Activated CD4-positive, alpha-beta T cell treated with anti-CD3 and anti-CD28 coated beads for 36 hours (primary cell): ENCODE results near the gene STPG2. TPM values are rescaled to one million over a fixed set of nuclear protein-coding genes. Genes with fewer than 3 reads are reported as not detected.

Experiments
- ATAC-seq: fragments of 200-7000 bp; cut with Tn5 transposase; one replicate; pipeline ENCODE4 v1.10.0; 2021; ENCODE audit warnings: mild to moderate bottlenecking, moderate library complexity
- CTCF ChIA-PET: fragments of 350-600 bp; sonication (Branson Sonifier 250); formaldehyde crosslinking; loops from one replicate; lab custom pipeline; 2021; ENCODE audit warnings: antibody characterized with exemption; lab: Charles Lee
- POLR2A ChIA-PET: fragments of 350-600 bp; sonication (Branson Sonifier 250); formaldehyde crosslinking; loops from one replicate; lab custom pipeline; 2021; ENCODE audit warnings: antibody characterized with exemption, inconsistent platforms; lab: Charles Lee
- DNase-seq: peaks from one replicate; pipeline ENCODE4 v3.0.0-alpha.2; 2020
- H3K27ac Mint-ChIP-seq: one replicate; pipeline ENCODE4 v1.8.0; 2021; ENCODE audit warnings: mixed read lengths
- H3K27me3 Mint-ChIP-seq: one replicate; pipeline ENCODE4 v1.8.0; 2021; ENCODE audit warnings: mixed read lengths
- H3K36me3 Mint-ChIP-seq: one replicate; pipeline ENCODE4 v1.8.0; 2021; ENCODE audit warnings: low read depth, mixed read lengths
- H3K4me1 Mint-ChIP-seq: one replicate; pipeline ENCODE4 v1.8.0; 2021; ENCODE audit warnings: mixed read lengths
- H3K4me3 Mint-ChIP-seq: one replicate; pipeline ENCODE4 v1.8.0; 2021; ENCODE audit warnings: mild to moderate bottlenecking, moderate library complexity, mixed read lengths
- H3K9me3 Mint-ChIP-seq: one replicate; pipeline ENCODE4 v1.8.0; 2021; ENCODE audit warnings: low read depth, mixed read lengths
- intact Hi-C, 2 experiments: fragments of 100-400 bp; cut with DNase I in 1 of 2; cut with micrococcal nuclease in 1 of 2; formaldehyde crosslinking; loops; one replicate each; pipeline versions ENCODE4 v1.14.2 to v1.15.1; 2022 to 2024; cut with DNase I, micrococcal nuclease
- total RNA-seq, 2 experiments: library from RNA; stranded (reverse); gene quantifications; one replicate each; pipeline ENCODE4 v1.2.3, GENCODE V29; 2021

The STPG2 gene
- total RNA-seq, 2 experiments from 2014 or later: 0.14 to 0.25 TPM

DNA sequence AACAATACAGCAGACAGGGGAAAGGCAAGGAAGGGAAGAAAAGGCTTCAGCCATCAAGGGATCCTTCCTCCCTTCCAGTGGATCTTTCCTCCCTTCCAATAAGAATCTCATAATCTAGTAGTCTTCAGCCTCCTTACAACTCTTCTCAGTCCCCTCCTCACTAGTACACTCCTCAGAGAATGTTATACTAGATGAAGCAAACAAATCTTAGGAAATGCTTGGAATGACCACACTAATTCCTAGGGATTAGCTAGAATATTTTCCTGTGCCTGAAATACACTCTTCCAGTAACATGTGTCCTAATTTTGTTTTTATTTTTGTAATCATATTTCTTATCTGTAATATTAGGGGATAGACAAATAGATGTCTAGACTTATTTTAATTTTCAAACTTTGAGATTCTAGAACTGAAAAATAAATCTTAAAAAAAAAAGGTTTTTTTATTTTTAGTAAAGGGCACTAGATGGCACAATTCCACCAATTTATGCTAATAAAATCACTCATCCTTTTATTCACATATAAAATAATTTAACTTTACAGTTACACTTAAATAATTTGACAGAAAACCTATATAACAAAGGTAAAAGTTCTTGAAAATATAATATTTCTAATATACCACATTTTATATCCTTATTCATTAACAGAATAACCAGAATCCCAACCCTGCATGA lies 7.0 kb upstream of the STPG2 start:
- Mint-ChIP-seq H3K27me3 (peaks cover 2% of the 10 kb centered on the region), H3K36me3 (no peaks in the 10 kb centered on the region), H3K4me3 (no peak overlapping the region), H3K4me1 (peaks cover 6% of the 10 kb centered on the region), H3K27ac (no peak overlapping the region), H3K9me3 (no peaks in the 10 kb centered on the region)
- CTCF ChIA-PET: interaction anchor here (0.7 to 1.1 kb wide), 2 partner anchors 778 to 953 kb away, joined by 3 read pairs; no protein-coding TSS in a partner anchor
- POLR2A ChIA-PET: no interaction called here
- intact Hi-C loops: loop anchor here in 1 of 2 experiments (2.0 to 5.0 kb wide), 3 partner anchors 317 to 1312 kb away; no protein-coding TSS in a partner anchor
- ATAC-seq (no peak), DNase-seq (no peak)

DNA sequence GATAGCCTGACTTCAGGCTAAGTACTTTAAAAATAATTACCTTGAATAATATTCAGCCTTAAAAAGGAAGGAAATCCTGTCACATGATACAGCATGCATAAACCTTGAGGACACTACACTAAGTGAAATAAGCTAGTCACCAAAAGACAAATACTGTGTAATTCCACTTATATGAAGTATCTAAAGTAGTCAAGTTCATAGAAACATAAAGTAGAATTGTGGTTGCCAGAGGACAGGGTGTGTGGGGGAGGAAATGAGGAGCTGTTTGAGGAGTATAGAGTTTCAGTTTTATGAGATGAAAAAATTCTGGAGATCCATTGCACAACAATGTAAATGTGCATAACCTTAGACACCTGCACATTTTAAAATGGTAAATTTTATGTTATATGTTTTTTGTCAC lies 5.6 kb upstream of the STPG2 start:
- Mint-ChIP-seq H3K4me3 (no peak overlapping the region), H3K36me3 (no peaks in the 10 kb centered on the region), H3K9me3 (no peaks in the 10 kb centered on the region), H3K27me3 (peaks cover 2% of the 10 kb centered on the region), H3K4me1 (peaks cover 10% of the 10 kb centered on the region), H3K27ac (no peak overlapping the region)
- ChIA-PET CTCF (no interaction called here), POLR2A (no interaction called here)
- ATAC-seq (peak; percentile 79), DNase-seq (no peak)
- intact Hi-C loops: loop anchor here (5.0 to 10.0 kb wide), 4 partner anchors 256 to 906 kb away; no protein-coding TSS in a partner anchor

DNA sequence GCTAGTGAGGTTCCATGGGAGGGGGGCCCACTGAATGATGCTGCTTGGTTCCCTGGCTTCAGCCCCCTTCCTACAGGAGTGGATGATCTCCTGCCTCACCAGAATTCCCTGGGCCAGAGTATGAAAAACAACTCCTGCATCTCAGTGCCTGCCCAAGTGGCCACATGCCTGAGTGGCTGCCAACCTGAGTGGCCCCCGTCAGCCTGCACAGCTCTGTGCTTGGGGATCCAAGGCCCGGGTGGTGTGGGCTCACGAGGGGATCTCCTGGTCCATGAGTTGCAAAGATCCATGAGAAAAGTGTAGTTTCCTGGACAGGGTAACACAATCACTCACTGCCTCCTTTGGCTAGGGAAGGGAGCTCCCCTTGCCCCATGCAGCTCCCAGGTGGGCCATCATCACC lies 17.1 kb downstream of the STPG2 start:
- Mint-ChIP-seq H3K27me3 (peaks cover 7% of the 10 kb centered on the region), H3K36me3 (no peaks in the 10 kb centered on the region), H3K4me1 (no peaks in the 10 kb centered on the region), H3K4me3 (no peak overlapping the region), H3K9me3 (peaks cover 10% of the 10 kb centered on the region), H3K27ac (no peak overlapping the region)
- intact Hi-C loops: no loop called here
- DNase-seq (no peak), ATAC-seq (no peak)
- ChIA-PET POLR2A (no interaction called here), CTCF (interaction anchor here (0.5 kb wide), 1 partner anchor 58 kb away, joined by 3 read pairs; no protein-coding TSS in a partner anchor)

- DNase-seq: no peak
- intact Hi-C loops: no loop called here
- Mint-ChIP-seq H3K36me3 (no peaks in the 10 kb centered on the region), H3K27me3 (peaks cover 3% of the 10 kb centered on the region), H3K4me3 (no peak overlapping the region), H3K27ac (no peak overlapping the region), H3K4me1 (no peaks in the 10 kb centered on the region), H3K9me3 (peaks cover 10% of the 10 kb centered on the region)
- CTCF ChIA-PET: no interaction called here
- POLR2A ChIA-PET: no interaction called here
- no peak for ATAC-seq
Observed at GRCh38 chr4:98125585-98125984, 17.7 kb downstream of the STPG2 start.

GRCh38 chr4:98117363-98117762 lies 25.9 kb downstream of the STPG2 start:
- intact Hi-C loops: no loop called here
- H3K4me1 Mint-ChIP-seq: no peaks in the 10 kb centered on the region
- H3K36me3 Mint-ChIP-seq: peaks cover 2% of the 10 kb centered on the region
- CTCF ChIA-PET: no interaction called here
- H3K27ac Mint-ChIP-seq: no peak overlapping the region
- ATAC-seq: no peak
- H3K27me3 Mint-ChIP-seq: no peaks in the 10 kb centered on the region
- no peak for DNase-seq
- H3K9me3 Mint-ChIP-seq: peaks cover 21% of the 10 kb centered on the region
- no peak overlapping the region for H3K4me3 Mint-ChIP-seq
- POLR2A ChIA-PET: no interaction called here

DNA sequence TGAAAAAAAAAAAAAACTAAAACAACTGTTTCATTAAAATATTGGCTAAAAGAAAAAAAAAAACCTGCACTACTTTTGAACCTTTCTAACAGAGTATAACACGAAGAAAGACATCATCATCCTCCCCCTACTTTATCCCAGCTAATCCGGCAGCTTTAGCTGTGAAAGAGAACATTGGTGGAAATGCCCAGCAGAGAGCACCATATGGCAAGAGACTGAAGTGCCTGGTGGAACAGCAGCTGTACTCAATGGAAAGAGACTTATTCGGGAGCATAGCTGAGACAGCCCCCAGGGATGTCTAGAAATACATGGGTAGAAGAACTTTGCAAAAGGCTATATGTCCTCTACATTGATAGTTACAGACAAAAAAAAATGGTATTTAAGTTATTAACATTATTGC lies 30.3 kb downstream of the STPG2 start:
- CTCF ChIA-PET: interaction anchor here (1.0 kb wide), 1 partner anchor 943 kb away, joined by 5 read pairs; no protein-coding TSS in a partner anchor
- Mint-ChIP-seq H3K4me1 (no peaks in the 10 kb centered on the region), H3K9me3 (peaks cover 6% of the 10 kb centered on the region), H3K36me3 (no peaks in the 10 kb centered on the region), H3K4me3 (no peak overlapping the region), H3K27ac (no peak overlapping the region), H3K27me3 (no peaks in the 10 kb centered on the region)
- intact Hi-C loops: no loop called here
- peak; percentile 10 for DNase-seq
- no peak for ATAC-seq
- POLR2A ChIA-PET: no interaction called here

- POLR2A ChIA-PET: no interaction called here
- Mint-ChIP-seq H3K9me3 (no peaks in the 10 kb centered on the region), H3K36me3 (no peaks in the 10 kb centered on the region), H3K4me3 (no peak overlapping the region), H3K4me1 (no peaks in the 10 kb centered on the region), H3K27ac (no peak overlapping the region), H3K27me3 (no peaks in the 10 kb centered on the region)
- no peak for ATAC-seq
- intact Hi-C loops: no loop called here
- CTCF ChIA-PET: interaction anchor here (1.1 kb wide), 1 partner anchor 12 kb away, joined by 3 read pairs; no protein-coding TSS in a partner anchor
- no peak for DNase-seq
Observed at GRCh38 chr4:98110929-98111328, 32.3 kb downstream of the STPG2 start.

DNA sequence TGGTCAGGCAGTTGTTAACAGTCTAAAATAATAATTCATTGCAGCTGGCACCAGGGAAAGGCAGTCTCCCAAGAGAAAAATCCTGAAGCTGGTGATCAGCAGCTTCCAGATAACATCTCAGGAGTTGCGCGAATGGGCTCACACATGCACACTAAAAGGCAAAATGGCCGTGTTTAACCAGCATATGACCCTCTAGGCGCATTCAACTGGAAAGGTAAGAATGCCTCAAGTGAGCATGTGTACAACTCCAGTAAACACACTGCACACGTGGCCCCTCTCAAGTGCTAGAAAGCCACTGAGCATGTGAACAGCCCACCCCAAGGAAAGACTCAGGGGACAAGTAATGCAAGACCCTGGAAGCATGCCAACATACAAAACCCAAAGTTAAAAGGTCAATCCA lies 33.1 kb downstream of the STPG2 start:
- H3K9me3 Mint-ChIP-seq: no peaks in the 10 kb centered on the region
- no peaks in the 10 kb centered on the region for H3K27me3 Mint-ChIP-seq
- ChIA-PET CTCF (no interaction called here), POLR2A (no interaction called here)
- ATAC-seq (no peak), DNase-seq (no peak)
- no peak overlapping the region for H3K4me3 Mint-ChIP-seq
- H3K27ac Mint-ChIP-seq: no peak overlapping the region
- H3K36me3 Mint-ChIP-seq: no peaks in the 10 kb centered on the region
- no peaks in the 10 kb centered on the region for H3K4me1 Mint-ChIP-seq
- intact Hi-C loops: no loop called here

GRCh38 chr4:98102660-98103059 lies 40.6 kb downstream of the STPG2 start:
- CTCF ChIA-PET: no interaction called here
- Mint-ChIP-seq H3K27me3 (peaks cover 2% of the 10 kb centered on the region), H3K9me3 (no peaks in the 10 kb centered on the region), H3K27ac (no peak overlapping the region), H3K4me1 (no peaks in the 10 kb centered on the region), H3K4me3 (no peak overlapping the region), H3K36me3 (no peaks in the 10 kb centered on the region)
- DNase-seq (no peak), ATAC-seq (no peak)
- intact Hi-C loops: no loop called here
- POLR2A ChIA-PET: no interaction called here

- ChIA-PET CTCF (interaction anchor here (1.1 to 1.7 kb wide), 2 partner anchors 7 to 9 kb away, joined by 3 read pairs; no protein-coding TSS in a partner anchor), POLR2A (no interaction called here)
- Mint-ChIP-seq H3K4me3 (no peak overlapping the region), H3K27me3 (peaks cover 2% of the 10 kb centered on the region), H3K4me1 (no peaks in the 10 kb centered on the region), H3K27ac (no peak overlapping the region), H3K36me3 (no peaks in the 10 kb centered on the region), H3K9me3 (no peaks in the 10 kb centered on the region)
- no peak for DNase-seq
- intact Hi-C loops: no loop called here
- ATAC-seq: no peak
Observed at GRCh38 chr4:98101988-98102387, 41.3 kb downstream of the STPG2 start.

DNA sequence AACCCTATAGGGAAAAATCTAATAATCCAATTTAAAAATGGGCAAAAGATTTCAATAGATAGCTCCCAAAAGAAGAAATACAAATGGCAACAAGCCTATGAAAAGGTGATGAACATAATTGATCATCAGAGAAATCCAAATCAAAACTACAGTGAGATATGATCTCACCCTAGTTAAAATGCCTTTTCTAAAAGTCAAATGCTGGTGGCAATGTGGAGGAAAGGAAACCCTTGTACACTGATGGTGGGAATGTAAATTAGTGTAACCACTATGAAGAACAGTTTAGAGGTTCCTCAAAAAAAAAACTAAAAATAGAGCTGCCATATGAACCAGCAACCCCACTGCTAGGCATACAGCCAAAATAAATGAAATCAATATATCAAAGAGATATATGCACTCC lies 44.5 kb downstream of the STPG2 start:
- POLR2A ChIA-PET: no interaction called here
- H3K9me3 Mint-ChIP-seq: peaks cover 7% of the 10 kb centered on the region
- no peaks in the 10 kb centered on the region for H3K4me1 Mint-ChIP-seq
- no peak for DNase-seq
- H3K27ac Mint-ChIP-seq: no peak overlapping the region
- no peaks in the 10 kb centered on the region for H3K36me3 Mint-ChIP-seq
- no peak for ATAC-seq
- CTCF ChIA-PET: interaction anchor here (1.1 kb wide), 1 partner anchor 13 kb away, joined by 3 read pairs; no protein-coding TSS in a partner anchor
- H3K27me3 Mint-ChIP-seq: peaks cover 2% of the 10 kb centered on the region
- H3K4me3 Mint-ChIP-seq: no peak overlapping the region
- intact Hi-C loops: no loop called here

DNA sequence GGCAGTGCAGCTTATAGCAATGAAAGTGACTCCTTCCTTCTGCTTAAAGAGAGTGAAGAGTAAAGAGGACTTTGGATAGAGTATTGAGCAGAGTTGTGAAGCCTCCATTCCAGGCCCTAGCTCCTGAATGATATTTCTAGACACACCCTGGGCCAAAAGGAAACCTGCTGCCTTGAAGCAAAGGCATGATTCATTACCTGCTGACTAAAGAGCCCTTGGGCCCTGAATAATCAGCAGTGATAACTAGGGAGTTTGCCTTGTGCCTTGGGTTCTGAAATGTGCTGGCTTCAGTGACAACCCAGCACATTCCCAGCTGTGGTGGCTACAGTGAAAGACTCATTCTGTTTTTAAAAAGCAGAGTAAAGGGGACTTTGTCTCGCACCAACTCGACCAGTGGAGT lies 49.2 kb downstream of the STPG2 start:
- DNase-seq: no peak
- peaks cover 7% of the 10 kb centered on the region for H3K9me3 Mint-ChIP-seq
- no peak overlapping the region for H3K27ac Mint-ChIP-seq
- H3K4me3 Mint-ChIP-seq: no peak overlapping the region
- H3K4me1 Mint-ChIP-seq: no peaks in the 10 kb centered on the region
- no peaks in the 10 kb centered on the region for H3K36me3 Mint-ChIP-seq
- intact Hi-C loops: no loop called here
- ChIA-PET CTCF (interaction anchor here (0.7 kb wide), 1 partner anchor 431 kb away, joined by 4 read pairs; no protein-coding TSS in a partner anchor), POLR2A (no interaction called here)
- H3K27me3 Mint-ChIP-seq: peaks cover 10% of the 10 kb centered on the region
- no peak for ATAC-seq
